GM12878 (cell line): ENCODE results near the gene POLR2F. TPM values are rescaled to one million over a fixed set of nuclear protein-coding genes. Genes with fewer than 3 reads are reported as not detected.

Experiments
- ATAC-seq: fragments of 200-7000 bp; cut with Tn5 transposase; 3 replicates; pipeline ENCODE4 v1.9.1; 2020; ENCODE audit warnings: mild to moderate bottlenecking, moderate library complexity
- BruUV-seq: library from RNA; stranded (reverse); fragments of 400-500 nt; replicated peaks from 2 replicates; lab custom pipeline; 2021; lab: Mats Ljungman, UMichigan
- CTCF ChIA-PET: fragments of 300-600 bp; sonication (Branson Sonifier 250); formaldehyde crosslinking; extraction: SDS; loops from one replicate; lab custom pipeline; 2021; ENCODE audit warnings: inconsistent platforms; lab: Yijun Ruan, JAX
- POLR2A ChIA-PET: fragments of 350-600 bp; formaldehyde crosslinking; extraction: SDS; loops from one replicate; lab custom pipeline; 2021; ENCODE audit warnings: inconsistent platforms; lab: Charles Lee
- RAD21 ChIA-PET: fragments of 300-600 bp; sonication (Branson Sonifier 250); formaldehyde crosslinking; loops from one replicate; lab custom pipeline; 2023; ENCODE audit warnings: antibody characterized with exemption; ENCODE audit not compliant: unreplicated experiment; lab: Charles Lee
- SMC1A ChIA-PET: fragments of 300-600 bp; sonication (Branson Sonifier 250); formaldehyde crosslinking; loops from one replicate; lab custom pipeline; 2023; ENCODE audit not compliant: unreplicated experiment, uncharacterized antibody; lab: Charles Lee
- DNase-seq: peaks from one replicate; pipeline ENCODE4 v3.0.0-alpha.2; 2011; ENCODE audit warnings: low read depth, low spot score
- FAIRE-seq: peaks from 3 replicates; lab custom pipeline; 2011; peaks lifted over from hg19 to GRCh38; lab: Jason Lieb, UNC
- H2AFZ ChIP-seq: 2 replicates; pipeline ENCODE4 v1.6.0; 2011; ENCODE audit warnings: low read depth, low read length, control low read depth; ENCODE audit not compliant: control insufficient read depth
- H3K27ac ChIP-seq: 2 replicates; pipeline ENCODE4 v1.5.1; 2011; ENCODE audit warnings: control low read depth; ENCODE audit not compliant: control insufficient read depth, insufficient read depth
- H3K27me3 ChIP-seq, 2 experiments: replicated peaks in 1 of 2; 2 replicates each; pipeline versions ENCODE4 v1.6.0 to v1.6.1; 2011; ENCODE audit warnings: low read length in 1 of 2; ENCODE audit not compliant: control insufficient read depth in 2 of 2, insufficient read depth in 2 of 2
- H3K36me3 ChIP-seq, 2 experiments: 2 replicates each; pipeline ENCODE4 v1.5.1; 2011; ENCODE audit warnings: low read length in 1 of 2; ENCODE audit not compliant: control insufficient read depth in 2 of 2, insufficient read depth in 2 of 2
- H3K4me1 ChIP-seq: 2 replicates; pipeline ENCODE4 v1.6.1; 2011; ENCODE audit warnings: mild to moderate bottlenecking, low read length, moderate library complexity, mixed read lengths; ENCODE audit not compliant: control insufficient read depth, insufficient read depth
- H3K4me2 ChIP-seq: 2 replicates; pipeline ENCODE4 v1.6.0; 2011; ENCODE audit warnings: control low read depth; ENCODE audit not compliant: control insufficient read depth, insufficient read depth
- H3K4me3 ChIP-seq: fragments of 200-600 bp; sonication (generic); 2 replicates; pipeline ENCODE4 v1.5.1; 2016
- H3K79me2 ChIP-seq: 2 replicates; pipeline ENCODE4 v1.6.0; 2011; ENCODE audit warnings: low read length; ENCODE audit not compliant: control insufficient read depth, insufficient read depth
- H3K9ac ChIP-seq: 2 replicates; pipeline ENCODE4 v1.8.0; 2011; ENCODE audit warnings: low read length, control low read depth, mixed read lengths; ENCODE audit not compliant: control insufficient read depth, insufficient read depth
- H3K9me3 ChIP-seq: replicated peaks from 3 replicates; pipeline ENCODE4 v1.5.1; 2011; ENCODE audit warnings: mild to moderate bottlenecking, low read length; ENCODE audit not compliant: control insufficient read depth, insufficient read depth
- H4K20me1 ChIP-seq: 2 replicates; pipeline ENCODE4 v1.6.0; 2011; ENCODE audit not compliant: control insufficient read depth, insufficient read depth
- ASH2L ChIP-seq: fragments of 300-600, 200-600 bp; sonication (generic); IDR thresholded peaks from 2 replicates; pipeline ENCODE4 v1.6.1; 2017; ENCODE audit warnings: low read depth, mild to moderate bottlenecking, borderline replicate concordance
- BCLAF1 ChIP-seq: fragments of 450-650 bp; IDR thresholded peaks from 2 replicates; pipeline ENCODE4 v1.6.1; 2017; ENCODE audit warnings: antibody characterized with exemption, mild to moderate bottlenecking, moderate library complexity
- CBX5 ChIP-seq: sonication (generic); IDR thresholded peaks from 2 replicates; pipeline ENCODE4 v1.6.1; 2016; ENCODE audit warnings: low read depth, moderate library complexity, mild to moderate bottlenecking, inconsistent platforms
- MYB ChIP-seq: fragments of 150-350 bp; IDR thresholded peaks from 2 replicates; pipeline ENCODE4 v1.6.1; 2014; ENCODE audit warnings: mild to moderate bottlenecking, low read depth, low read length, borderline replicate concordance
- NBN ChIP-seq: fragments of 450-650 bp; IDR thresholded peaks from 2 replicates; pipeline ENCODE4 v1.6.1; 2016
- TBL1XR1 ChIP-seq: IDR thresholded peaks from 2 replicates; pipeline ENCODE4 v1.6.1; 2012; ENCODE audit warnings: low read depth, low read length, improper control_type of control experiment
- WGBS: methylation state at CpG from one replicate; pipeline ENCODE4 v1.1.6; 2016; ENCODE audit warnings: low lambda C conversion rate; ENCODE audit not compliant: insufficient replicate concordance, insufficient coverage; ENCODE audit errors: missing lambda C conversion rate; 5-methylcytosine and 5-hydroxymethylcytosine counted together
- in situ Hi-C: fragments of 300-500 bp; cut with MboI; formaldehyde crosslinking; loops from 9 replicates; pipeline ENCODE4 v1.14.3; 2018; ENCODE audit warnings: mixed read lengths
- intact Hi-C: fragments of 100-400 bp; cut with micrococcal nuclease; formaldehyde crosslinking; loops from one replicate; pipeline ENCODE4 v1.14.2; 2022; ENCODE audit not compliant: unreplicated experiment
- polyA plus RNA-seq, 11 experiments: library from polyadenylated mRNA; depleted of rRNA in 4 of 11; unstranded in 6 of 11; stranded (reverse) in 5 of 11; fragments of >200 nt; fragmentation: Nextera tagmentation in 4 of 11; fragmentation: Illumina TruSeq in 1 of 11; extraction: Ambion mirVana in 4 of 11; extraction: Trizol in 1 of 11; gene quantifications; 1 replicate in 1 of 11; 2 replicates in 10 of 11; pipeline versions ENCODE4 v1.2.1 to v1.2.3, GENCODE V29; 2011 to 2016; ENCODE audit warnings: inconsistent platforms in 2 of 11, missing spikeins in 2 of 11, low read depth in 1 of 11
- total RNA-seq, 4 experiments: library from RNA; depleted of rRNA in 3 of 4; stranded (reverse); fragments of >200 nt in 3 of 4; fragmentation: Illumina TruSeq in 1 of 4; extraction: Trizol in 1 of 4; gene quantifications; 2 replicates each; pipeline versions ENCODE4 v1.2.1 to v1.2.3, GENCODE V29; 2013 to 2021
- TF ChIP-seq, protein P1 (sequence below): fragments of 150-350 bp; IDR thresholded peaks from 2 replicates; pipeline ENCODE4 v1.6.1; 2016; ENCODE audit warnings: low read depth, low read length
- TF ChIP-seq, protein P2 (sequence below): IDR thresholded peaks from 2 replicates; pipeline ENCODE4 v1.6.1; 2011; ENCODE audit warnings: low read depth, mild to moderate bottlenecking, low read length, moderate library complexity, borderline replicate concordance; ENCODE audit errors: extremely low read depth
- TF ChIP-seq, protein P3 (sequence below): IDR thresholded peaks from 2 replicates; pipeline ENCODE4 v1.6.1; 2012; ENCODE audit warnings: improper control_type of control experiment, low read depth, low read length; ENCODE audit not compliant: insufficient replicate concordance

The POLR2F gene
- total and polyA plus RNA-seq, 10 of the 15 experiments (the other 5 are each of a cell fraction or from before 2014, with no cell fraction given), result 71.9 to 218 (median 100.0) TPM

- in situ Hi-C loops, result no loop called here
- H3K4me2 ChIP-seq, result no peak overlapping the region
- peaks cover 0 to 3% of the 10 kb centered on the region in 2 experiments; a peak in 2 of 4 replicates for H3K36me3 ChIP-seq
- no peak overlapping the region for H2AFZ ChIP-seq
- RAD21 ChIA-PET, result no interaction called here
- H3K27me3 ChIP-seq, result no peaks in the 10 kb centered on the region
- BruUV-seq, result no TSS peak
- H3K4me3 ChIP-seq, result no peak overlapping the region
- FAIRE-seq (no peak), DNase-seq (no peak), ATAC-seq (no peak)
- H3K79me2 ChIP-seq, result no peaks in the 10 kb centered on the region
- POLR2A ChIA-PET, result no interaction called here
- no peaks in the 10 kb centered on the region for H3K4me1 ChIP-seq
- CTCF ChIA-PET, result interaction anchor here (0.6 to 1.3 kb wide), 2 partner anchors 20 to 691 kb away, joined by 3 to 4 read pairs; no protein-coding TSS in a partner anchor
- intact Hi-C loops, result no loop called here
- no peaks in the 10 kb centered on the region for H4K20me1 ChIP-seq
- no peak overlapping the region for H3K9ac ChIP-seq
- WGBS, result 76% methylated on average over 7 of the region's 7 CpGs
- TF ChIP-seq, protein P1, sequence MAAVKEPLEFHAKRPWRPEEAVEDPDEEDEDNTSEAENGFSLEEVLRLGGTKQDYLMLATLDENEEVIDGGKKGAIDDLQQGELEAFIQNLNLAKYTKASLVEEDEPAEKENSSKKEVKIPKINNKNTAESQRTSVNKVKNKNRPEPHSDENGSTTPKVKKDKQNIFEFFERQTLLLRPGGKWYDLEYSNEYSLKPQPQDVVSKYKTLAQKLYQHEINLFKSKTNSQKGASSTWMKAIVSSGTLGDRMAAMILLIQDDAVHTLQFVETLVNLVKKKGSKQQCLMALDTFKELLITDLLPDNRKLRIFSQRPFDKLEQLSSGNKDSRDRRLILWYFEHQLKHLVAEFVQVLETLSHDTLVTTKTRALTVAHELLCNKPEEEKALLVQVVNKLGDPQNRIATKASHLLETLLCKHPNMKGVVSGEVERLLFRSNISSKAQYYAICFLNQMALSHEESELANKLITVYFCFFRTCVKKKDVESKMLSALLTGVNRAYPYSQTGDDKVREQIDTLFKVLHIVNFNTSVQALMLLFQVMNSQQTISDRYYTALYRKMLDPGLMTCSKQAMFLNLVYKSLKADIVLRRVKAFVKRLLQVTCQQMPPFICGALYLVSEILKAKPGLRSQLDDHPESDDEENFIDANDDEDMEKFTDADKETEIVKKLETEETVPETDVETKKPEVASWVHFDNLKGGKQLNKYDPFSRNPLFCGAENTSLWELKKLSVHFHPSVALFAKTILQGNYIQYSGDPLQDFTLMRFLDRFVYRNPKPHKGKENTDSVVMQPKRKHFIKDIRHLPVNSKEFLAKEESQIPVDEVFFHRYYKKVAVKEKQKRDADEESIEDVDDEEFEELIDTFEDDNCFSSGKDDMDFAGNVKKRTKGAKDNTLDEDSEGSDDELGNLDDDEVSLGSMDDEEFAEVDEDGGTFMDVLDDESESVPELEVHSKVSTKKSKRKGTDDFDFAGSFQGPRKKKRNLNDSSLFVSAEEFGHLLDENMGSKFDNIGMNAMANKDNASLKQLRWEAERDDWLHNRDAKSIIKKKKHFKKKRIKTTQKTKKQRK, result no peak
- TF ChIP-seq, protein P2, sequence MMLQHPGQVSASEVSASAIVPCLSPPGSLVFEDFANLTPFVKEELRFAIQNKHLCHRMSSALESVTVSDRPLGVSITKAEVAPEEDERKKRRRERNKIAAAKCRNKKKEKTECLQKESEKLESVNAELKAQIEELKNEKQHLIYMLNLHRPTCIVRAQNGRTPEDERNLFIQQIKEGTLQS, result no peak
- TF ChIP-seq CBX5 (no peak), BCLAF1 (no peak), MYB (no peak), TBL1XR1 (no peak), ASH2L (no peak), NBN (no peak)
- TF ChIP-seq, protein P3, sequence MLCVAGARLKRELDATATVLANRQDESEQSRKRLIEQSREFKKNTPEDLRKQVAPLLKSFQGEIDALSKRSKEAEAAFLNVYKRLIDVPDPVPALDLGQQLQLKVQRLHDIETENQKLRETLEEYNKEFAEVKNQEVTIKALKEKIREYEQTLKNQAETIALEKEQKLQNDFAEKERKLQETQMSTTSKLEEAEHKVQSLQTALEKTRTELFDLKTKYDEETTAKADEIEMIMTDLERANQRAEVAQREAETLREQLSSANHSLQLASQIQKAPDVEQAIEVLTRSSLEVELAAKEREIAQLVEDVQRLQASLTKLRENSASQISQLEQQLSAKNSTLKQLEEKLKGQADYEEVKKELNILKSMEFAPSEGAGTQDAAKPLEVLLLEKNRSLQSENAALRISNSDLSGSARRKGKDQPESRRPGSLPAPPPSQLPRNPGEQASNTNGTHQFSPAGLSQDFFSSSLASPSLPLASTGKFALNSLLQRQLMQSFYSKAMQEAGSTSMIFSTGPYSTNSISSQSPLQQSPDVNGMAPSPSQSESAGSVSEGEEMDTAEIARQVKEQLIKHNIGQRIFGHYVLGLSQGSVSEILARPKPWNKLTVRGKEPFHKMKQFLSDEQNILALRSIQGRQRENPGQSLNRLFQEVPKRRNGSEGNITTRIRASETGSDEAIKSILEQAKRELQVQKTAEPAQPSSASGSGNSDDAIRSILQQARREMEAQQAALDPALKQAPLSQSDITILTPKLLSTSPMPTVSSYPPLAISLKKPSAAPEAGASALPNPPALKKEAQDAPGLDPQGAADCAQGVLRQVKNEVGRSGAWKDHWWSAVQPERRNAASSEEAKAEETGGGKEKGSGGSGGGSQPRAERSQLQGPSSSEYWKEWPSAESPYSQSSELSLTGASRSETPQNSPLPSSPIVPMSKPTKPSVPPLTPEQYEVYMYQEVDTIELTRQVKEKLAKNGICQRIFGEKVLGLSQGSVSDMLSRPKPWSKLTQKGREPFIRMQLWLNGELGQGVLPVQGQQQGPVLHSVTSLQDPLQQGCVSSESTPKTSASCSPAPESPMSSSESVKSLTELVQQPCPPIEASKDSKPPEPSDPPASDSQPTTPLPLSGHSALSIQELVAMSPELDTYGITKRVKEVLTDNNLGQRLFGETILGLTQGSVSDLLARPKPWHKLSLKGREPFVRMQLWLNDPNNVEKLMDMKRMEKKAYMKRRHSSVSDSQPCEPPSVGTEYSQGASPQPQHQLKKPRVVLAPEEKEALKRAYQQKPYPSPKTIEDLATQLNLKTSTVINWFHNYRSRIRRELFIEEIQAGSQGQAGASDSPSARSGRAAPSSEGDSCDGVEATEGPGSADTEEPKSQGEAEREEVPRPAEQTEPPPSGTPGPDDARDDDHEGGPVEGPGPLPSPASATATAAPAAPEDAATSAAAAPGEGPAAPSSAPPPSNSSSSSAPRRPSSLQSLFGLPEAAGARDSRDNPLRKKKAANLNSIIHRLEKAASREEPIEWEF, result no peak
- SMC1A ChIA-PET, result no interaction called here
- H3K9me3 ChIP-seq, result no peaks in the 10 kb centered on the region
- H3K27ac ChIP-seq, result no peak overlapping the region
Measured at GRCh38 chr22:37913233-37913721, 40.2 kb upstream of the POLR2F start.
